Tibial artery (tissue), 4 donors: ENCODE measurements around the gene ZCWPW1.

ENCODE experiments used
- DNase-seq, 2 donors: peaks; one replicate each; pipeline ENCODE4 v3.0.0-alpha.2; 2019
- H3K27ac ChIP-seq, 2 donors: fragments of 200-600 bp; sonication (generic) in 1 of 2; 1 replicate in 1 of 2; 2 replicates in 1 of 2; pipeline ENCODE4 v1.5.1; 2018 to 2019; ENCODE audit warnings: mild to moderate bottlenecking in 1 of 2
- H3K27me3 ChIP-seq, 2 donors: fragments of 200-600 bp; sonication (generic) in 1 of 2; one replicate each; pipeline versions ENCODE4 v1.5.1 to v1.6.0; 2016 to 2019
- H3K36me3 ChIP-seq, 3 donors: fragments of 200-600 bp; sonication (generic) in 2 of 3; one replicate each; pipeline ENCODE4 v1.5.1; 2016 to 2019; ENCODE audit warnings: mild to moderate bottlenecking in 2 of 3
- H3K4me1 ChIP-seq, 4 donors: fragments of 200-600 bp; sonication (generic) in 2 of 4; 1 replicate in 3 of 4; 2 replicates in 1 of 4; pipeline ENCODE4 v1.5.1; 2016 to 2019
- H3K4me3 ChIP-seq, 2 donors: fragments of 200-600 bp; sonication (generic) in 1 of 2; 1 replicate in 1 of 2; 2 replicates in 1 of 2; pipeline ENCODE4 v1.5.1; 2018 to 2019; ENCODE audit warnings: mild to moderate bottlenecking in 2 of 2
- H3K9me3 ChIP-seq, 3 donors: fragments of 200-600 bp; sonication (generic) in 1 of 3; one replicate each; pipeline ENCODE4 v1.5.1; 2016 to 2019
- CTCF ChIP-seq, 2 experiments: fragments of 200-600 bp in 1 of 2; fragments of 450-650 bp in 1 of 2; IDR thresholded peaks; one replicate each; pipeline ENCODE4 v1.5.1; 2017 to 2019; ENCODE audit warnings: antibody characterized with exemption in 2 of 2, mild to moderate bottlenecking in 1 of 2, moderate library complexity in 1 of 2
- intact Hi-C: fragments of 100-400 bp; cut with DNase I; formaldehyde crosslinking; loops from one replicate; pipeline ENCODE4 v1.15.0; 2023; ENCODE audit warnings: low total_unique reads

Gene ZCWPW1

DNA sequence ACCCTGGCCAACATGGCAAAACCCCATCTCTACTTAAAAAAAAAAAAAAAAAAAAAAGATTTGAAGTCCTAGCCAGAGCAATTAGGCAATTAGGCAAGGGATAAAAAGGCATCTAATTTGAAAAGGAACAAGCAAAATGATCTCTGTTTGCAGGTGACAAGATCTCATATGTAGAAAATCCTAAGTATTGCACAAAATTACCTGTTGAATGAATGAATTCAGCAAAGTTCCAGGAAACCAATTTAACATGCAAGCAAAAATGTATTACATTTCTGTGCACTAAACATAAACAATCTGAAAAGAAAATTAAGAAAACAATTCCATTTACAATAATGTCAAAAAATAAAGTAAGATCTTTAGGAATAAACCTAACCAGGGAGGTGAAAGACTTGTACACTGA is 65.4 kb downstream of the ZCWPW1 start:
- intact Hi-C loops: no loop called here
- Histone ChIP-seq H3K4me3 (no peak overlapping the region), H3K27me3 (no peaks in the 10 kb centered on the region), H3K4me1 (no peaks in the 10 kb centered on the region), H3K27ac (no peak overlapping the region), H3K36me3 (peaks cover 34 to 99% (median 56%) of the 10 kb centered on the region in 3 donors), H3K9me3 (no peaks in the 10 kb centered on the region)
- DNase-seq: no peak
- no peak for TF ChIP-seq CTCF (IDR thresholded peaks at IDR 0.05)

DNA sequence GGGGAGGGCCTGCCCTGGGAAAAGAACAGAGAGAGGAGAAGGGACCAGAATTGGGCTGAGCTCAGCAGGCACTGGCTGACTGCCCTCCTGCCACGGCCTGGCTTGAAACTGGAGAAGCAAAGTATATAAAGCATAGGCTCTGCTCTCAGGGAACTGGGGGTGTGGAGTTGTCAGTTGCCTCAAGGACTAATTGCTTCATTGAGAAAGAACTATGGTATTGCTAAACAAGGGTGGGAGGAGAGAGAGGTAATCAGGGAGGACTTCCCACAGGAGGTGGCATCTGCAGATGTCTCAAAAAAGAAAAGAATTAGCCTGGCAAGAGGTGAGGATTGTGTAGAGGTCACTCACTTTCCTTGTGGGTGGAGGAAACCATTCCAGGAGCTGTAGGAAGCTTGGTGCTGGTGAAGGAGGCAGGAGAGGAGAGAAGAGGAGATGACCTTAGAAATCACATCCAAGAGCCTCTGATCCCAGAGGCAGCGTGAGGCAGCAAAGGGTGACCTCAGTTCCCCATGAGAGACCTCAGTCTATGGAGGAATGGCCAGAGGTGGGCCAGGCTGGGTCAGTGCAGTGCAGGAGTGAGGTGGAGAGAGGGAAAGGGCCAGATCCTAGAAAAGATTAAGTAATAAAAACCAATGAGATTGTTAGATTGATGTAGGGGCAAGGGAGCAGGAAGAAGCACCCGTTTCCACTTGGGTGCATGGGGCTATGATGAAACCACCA is 68.2 kb downstream of the ZCWPW1 start:
- H3K27me3 ChIP-seq: no peaks in the 10 kb centered on the region
- H3K27ac ChIP-seq: no peak overlapping the region
- H3K36me3 ChIP-seq: peaks cover 53 to 100% (median 75%) of the 10 kb centered on the region in 3 donors

GRCh38 chr7:100358857-100359212 is 69.7 kb downstream of the ZCWPW1 start:
- no peak overlapping the region for H3K4me3 ChIP-seq
- H3K4me1 ChIP-seq: no peaks in the 10 kb centered on the region
- no peaks in the 10 kb centered on the region for H3K27me3 ChIP-seq
- H3K27ac ChIP-seq: no peak overlapping the region
- intact Hi-C loops: no loop called here
- H3K36me3 ChIP-seq: peaks cover 68 to 100% (median 90%) of the 10 kb centered on the region in 3 donors
- no peak for TF ChIP-seq CTCF (IDR thresholded peaks at IDR 0.05)
- no peaks in the 10 kb centered on the region for H3K9me3 ChIP-seq
- DNase-seq: no peak

More for the DNA sequence above, 68.2 kb downstream of the ZCWPW1 start:
- Histone ChIP-seq H3K4me3 (no peak overlapping the region), H3K9me3 (no peaks in the 10 kb centered on the region), H3K4me1 (no peaks in the 10 kb centered on the region)
- DNase-seq: no peak
- intact Hi-C loops: no loop called here
- no peak for TF ChIP-seq CTCF (IDR thresholded peaks at IDR 0.05)

GRCh38 chr7:100358027-100358856 is 70.3 kb downstream of the ZCWPW1 start, which contains the start of gene PILRB:
TSS of gene PILRB (plus strand) at chr7:100358117. CDS start at chr7:100358303, 186 bp downstream.
- DNase-seq: no peak
- TF ChIP-seq CTCF (IDR thresholded peaks at IDR 0.05): no peak
- Histone ChIP-seq H3K9me3 (no peaks in the 10 kb centered on the region), H3K27ac (no peak within 1 kb of the TSS), H3K4me3 (no peak within 1 kb of the TSS), H3K4me1 (no peaks in the 10 kb centered on the region), H3K27me3 (no peaks in the 10 kb centered on the region), H3K36me3 (peaks cover 73 to 100% (median 96%) of the 10 kb centered on the region in 3 donors)
- intact Hi-C loops: no loop called here

DNA sequence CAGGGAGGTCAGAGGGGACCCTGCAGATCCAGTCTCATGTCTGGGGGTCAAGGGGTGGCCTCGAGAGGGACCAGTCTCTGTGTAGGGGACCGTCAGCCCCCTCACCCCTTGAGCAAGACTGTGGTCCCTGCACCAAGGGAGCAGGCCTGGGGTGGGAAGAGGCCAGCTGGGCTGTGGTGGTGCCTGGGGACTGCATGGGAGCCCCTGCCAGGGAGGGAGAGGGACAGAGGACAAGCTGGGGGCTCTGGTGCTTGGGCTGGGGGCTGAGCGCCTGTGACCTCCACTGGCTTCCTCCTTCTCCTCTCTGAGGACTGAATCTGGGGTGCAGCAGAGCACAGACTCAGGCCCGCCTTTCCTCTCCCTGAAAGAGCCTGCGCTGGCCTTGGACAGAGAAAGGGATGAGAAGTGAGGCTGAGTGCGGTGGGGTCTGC is 71.4 kb downstream of the ZCWPW1 start:
- DNase-seq: no peak
- intact Hi-C loops: no loop called here
- H3K27me3 ChIP-seq: no peaks in the 10 kb centered on the region
- no peak overlapping the region for H3K4me3 ChIP-seq
- no peak overlapping the region for H3K27ac ChIP-seq
- no peak for TF ChIP-seq CTCF (IDR thresholded peaks at IDR 0.05)
- no peaks in the 10 kb centered on the region for H3K4me1 ChIP-seq
- H3K36me3 ChIP-seq: peaks cover 83 to 100% (median 98%) of the 10 kb centered on the region in 3 donors
- no peaks in the 10 kb centered on the region for H3K9me3 ChIP-seq
